HG02588 (cell line): ENCODE measurements around the gene EEF2.
"Not testable (repeated sequence)": the region's sequence is repeated elsewhere in the genome, so short reads cannot be mapped to it uniquely, and the experiment has no call there.

ENCODE experiments used
- ATAC-seq: cut with Tn5 transposase; IDR thresholded peaks from one replicate; pipeline ENCODE4 v1.9.1; 2021; ENCODE audit warnings: mild to moderate bottlenecking, moderate library complexity; ENCODE audit not compliant: unreplicated experiment

EEF2 gene

GRCh38 chr19:4015705-4016402 is 30.6 kb upstream of the EEF2 start:
- ATAC-seq, result no peak

GRCh38 chr19:4014541-4015491 is 29.6 kb upstream of the EEF2 start:
- no peak for ATAC-seq

- no peak for ATAC-seq
Observed at GRCh38 chr19:4013886-4014540, 28.8 kb upstream of the EEF2 start.

- no peak for ATAC-seq
Observed at GRCh38 chr19:4012975-4013634, 27.8 kb upstream of the EEF2 start.

- no peak for ATAC-seq
Observed at GRCh38 chr19:4012092-4012974, 27.1 kb upstream of the EEF2 start.

- not testable (repeated sequence) for ATAC-seq
Observed at GRCh38 chr19:4011430-4011829, 26.2 kb upstream of the EEF2 start.

GRCh38 chr19:4010808-4011110 is 25.5 kb upstream of the EEF2 start:
- ATAC-seq, result no peak

- ATAC-seq, result no peak
Observed at GRCh38 chr19:4009990-4010807, 24.9 kb upstream of the EEF2 start.

GRCh38 chr19:4007836-4008539 is 22.7 kb upstream of the EEF2 start:
- ATAC-seq, result no peak

GRCh38 chr19:4007021-4007835 is 22.0 kb upstream of the EEF2 start, which contains the start of gene PIAS4:
Gene PIAS4 (plus strand): TSS chr19:4007736. CDS start chr19:4007761, 25 bp downstream.
- ATAC-seq, result peak; percentile 78

- ATAC-seq, result not testable (repeated sequence)
Observed at GRCh38 chr19:4005436-4005835, 20.2 kb upstream of the EEF2 start.

GRCh38 chr19:4000798-4001197 is 15.5 kb upstream of the EEF2 start:
- ATAC-seq, result not testable (repeated sequence)

- not testable (repeated sequence) for ATAC-seq
Observed at GRCh38 chr19:3998667-3999412, 13.6 kb upstream of the EEF2 start.

- ATAC-seq, result no peak
Observed at GRCh38 chr19:3995607-3996006, 10.3 kb upstream of the EEF2 start.

GRCh38 chr19:3990815-3991117 is 5.5 kb upstream of the EEF2 start:
- no peak for ATAC-seq

- ATAC-seq, result no peak
Observed at GRCh38 chr19:3987619-3988371, 2.5 kb upstream of the EEF2 start.
